Gastroesophageal sphincter (tissue), 3 donors: Measurements from ENCODE around the gene MRPL23.

Source experiments
- CTCF ChIP-seq, 4 experiments: fragments of 200-600 bp in 2 of 4; fragments of 450-650 bp in 2 of 4; sonication (generic) in 1 of 4; IDR thresholded peaks; one replicate each; pipeline ENCODE4 v1.5.1; 2017 to 2019; ENCODE audit warnings: antibody characterized with exemption in 4 of 4, mild to moderate bottlenecking in 2 of 4, moderate library complexity in 2 of 4
- EP300 ChIP-seq: sonication (generic); formaldehyde crosslinking; IDR thresholded peaks from one replicate; pipeline ENCODE4 v1.6.1; 2017; ENCODE audit warnings: antibody characterized with exemption, mild to moderate bottlenecking
- POLR2A ChIP-seq, 2 donors: fragments of 450-650 bp; IDR thresholded peaks; one replicate each; pipeline ENCODE4 v1.6.1; 2017; ENCODE audit warnings: antibody characterized with exemption in 2 of 2, mild to moderate bottlenecking in 2 of 2, moderate library complexity in 1 of 2
- POLR2AphosphoS5 ChIP-seq: sonication (generic); formaldehyde crosslinking; IDR thresholded peaks from one replicate; pipeline ENCODE4 v1.6.1; 2017; ENCODE audit warnings: antibody characterized with exemption

DNA sequence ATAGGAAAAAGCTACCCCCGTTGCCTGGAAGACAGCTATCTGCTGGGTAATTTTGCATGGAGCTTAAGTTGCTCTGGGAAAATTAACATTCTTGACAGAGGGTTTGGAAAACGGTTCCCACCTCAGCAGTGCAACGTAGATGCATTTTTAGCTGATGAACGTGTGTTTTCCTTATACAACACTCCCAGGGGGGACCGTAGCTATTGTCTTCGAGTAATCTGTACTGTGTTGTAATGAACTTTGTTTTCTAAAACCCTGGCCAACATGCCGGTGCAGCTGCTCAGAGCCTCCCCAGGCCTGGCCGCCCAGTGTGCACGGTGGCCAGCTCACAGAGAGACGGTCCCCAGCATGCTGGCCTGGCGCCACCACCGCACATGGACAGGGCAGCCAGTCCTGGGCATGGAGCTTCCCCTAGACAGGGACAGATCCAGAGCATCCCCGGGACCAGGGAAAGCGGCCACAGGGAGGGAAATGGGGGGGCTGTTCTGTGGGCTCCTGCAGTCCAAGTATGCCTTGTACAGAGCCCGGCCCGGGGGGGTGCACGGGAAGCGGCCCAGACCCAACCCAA lies 25.5 kb upstream of the MRPL23 start:
- TF ChIP-seq CTCF (IDR thresholded peaks at IDR 0.05) (no peak), EP300 (no peak), POLR2A (IDR thresholded peaks at IDR 0.05) (no peak), POLR2AphosphoS5 (no peak)
